ENCODE results near the gene SCAF1. TPM values are rescaled to one million over a fixed set of nuclear protein-coding genes. Genes with fewer than 3 reads are reported as not detected.

Gene SCAF1
- total RNA-seq, 1 experiment from 2014 or later, result 103 TPM

GRCh38 chr19:49704888-49705642, 63.1 kb downstream of the SCAF1 start:
- Mint-ChIP-seq H3K9me3 (no peaks in the 10 kb centered on the region), H3K36me3 (peaks cover 31% of the 10 kb centered on the region), H3K4me3 (no peak overlapping the region), H3K4me1 (no peaks in the 10 kb centered on the region), H3K27ac (no peak overlapping the region), H3K27me3 (ENCODE audit: low read depth) (no peaks in the 10 kb centered on the region)
- no peak for DNase-seq (ENCODE audit: low spot score)
- TF ChIP-seq RELA (CRISPR knock-in tag; IDR thresholded peaks at IDR 0.05; ENCODE audit: borderline replicate concordance) (no peak), TEAD1 (CRISPR knock-in tag; IDR thresholded peaks at IDR 0.05) (no peak), ZSCAN18 (CRISPR knock-in tag; IDR thresholded peaks at IDR 0.05) (no peak), NR2C2 (CRISPR knock-in tag; IDR thresholded peaks at IDR 0.05) (no peak), E2F1 (CRISPR knock-in tag; IDR thresholded peaks at IDR 0.05) (no peak)
- TF ChIP-seq, protein P1, sequence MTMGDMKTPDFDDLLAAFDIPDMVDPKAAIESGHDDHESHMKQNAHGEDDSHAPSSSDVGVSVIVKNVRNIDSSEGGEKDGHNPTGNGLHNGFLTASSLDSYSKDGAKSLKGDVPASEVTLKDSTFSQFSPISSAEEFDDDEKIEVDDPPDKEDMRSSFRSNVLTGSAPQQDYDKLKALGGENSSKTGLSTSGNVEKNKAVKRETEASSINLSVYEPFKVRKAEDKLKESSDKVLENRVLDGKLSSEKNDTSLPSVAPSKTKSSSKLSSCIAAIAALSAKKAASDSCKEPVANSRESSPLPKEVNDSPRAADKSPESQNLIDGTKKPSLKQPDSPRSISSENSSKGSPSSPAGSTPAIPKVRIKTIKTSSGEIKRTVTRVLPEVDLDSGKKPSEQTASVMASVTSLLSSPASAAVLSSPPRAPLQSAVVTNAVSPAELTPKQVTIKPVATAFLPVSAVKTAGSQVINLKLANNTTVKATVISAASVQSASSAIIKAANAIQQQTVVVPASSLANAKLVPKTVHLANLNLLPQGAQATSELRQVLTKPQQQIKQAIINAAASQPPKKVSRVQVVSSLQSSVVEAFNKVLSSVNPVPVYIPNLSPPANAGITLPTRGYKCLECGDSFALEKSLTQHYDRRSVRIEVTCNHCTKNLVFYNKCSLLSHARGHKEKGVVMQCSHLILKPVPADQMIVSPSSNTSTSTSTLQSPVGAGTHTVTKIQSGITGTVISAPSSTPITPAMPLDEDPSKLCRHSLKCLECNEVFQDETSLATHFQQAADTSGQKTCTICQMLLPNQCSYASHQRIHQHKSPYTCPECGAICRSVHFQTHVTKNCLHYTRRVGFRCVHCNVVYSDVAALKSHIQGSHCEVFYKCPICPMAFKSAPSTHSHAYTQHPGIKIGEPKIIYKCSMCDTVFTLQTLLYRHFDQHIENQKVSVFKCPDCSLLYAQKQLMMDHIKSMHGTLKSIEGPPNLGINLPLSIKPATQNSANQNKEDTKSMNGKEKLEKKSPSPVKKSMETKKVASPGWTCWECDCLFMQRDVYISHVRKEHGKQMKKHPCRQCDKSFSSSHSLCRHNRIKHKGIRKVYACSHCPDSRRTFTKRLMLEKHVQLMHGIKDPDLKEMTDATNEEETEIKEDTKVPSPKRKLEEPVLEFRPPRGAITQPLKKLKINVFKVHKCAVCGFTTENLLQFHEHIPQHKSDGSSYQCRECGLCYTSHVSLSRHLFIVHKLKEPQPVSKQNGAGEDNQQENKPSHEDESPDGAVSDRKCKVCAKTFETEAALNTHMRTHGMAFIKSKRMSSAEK (CRISPR knock-in tag; IDR thresholded peaks at IDR 0.05; ENCODE audit: borderline replicate concordance), result no peak
- ChIA-PET POLR2A (no interaction called here), CTCF (no interaction called here)
- no peak for ATAC-seq

- H3K36me3 Mint-ChIP-seq, result peaks cover 39% of the 10 kb centered on the region
- POLR2A ChIA-PET, result no interaction called here
- H3K27ac Mint-ChIP-seq, result no peak overlapping the region
These were observed 63.9 kb downstream of the SCAF1 start for GRCh38 chr19:49705919-49706318.

More at GRCh38 chr19:49705919-49706318, 63.9 kb downstream of the SCAF1 start:
- no peaks in the 10 kb centered on the region for H3K4me1 Mint-ChIP-seq
- no peaks in the 10 kb centered on the region for H3K27me3 Mint-ChIP-seq (ENCODE audit: low read depth)
- ATAC-seq (no peak), DNase-seq (ENCODE audit: low spot score) (no peak)
- CTCF ChIA-PET, result no interaction called here
- no peak overlapping the region for H3K4me3 Mint-ChIP-seq
- TF ChIP-seq ELF4 (CRISPR knock-in tag; IDR thresholded peaks at IDR 0.05; ENCODE audit: low read depth) (no peak), ESRRA (CRISPR knock-in tag; IDR thresholded peaks at IDR 0.05; ENCODE audit: borderline replicate concordance) (no peak), CTCF (IDR thresholded peaks at IDR 0.05) (no peak), JUN (CRISPR knock-in tag; IDR thresholded peaks at IDR 0.05) (no peak), ZNF317 (CRISPR knock-in tag; IDR thresholded peaks at IDR 0.05; ENCODE audit: borderline replicate concordance, low read depth) (no peak), TEAD4 (CRISPR knock-in tag; IDR thresholded peaks at IDR 0.05) (no peak), FOXP4 (CRISPR knock-in tag; IDR thresholded peaks at IDR 0.05) (no peak), HMGA2 (CRISPR knock-in tag; IDR thresholded peaks at IDR 0.05) (no peak), E2F1 (CRISPR knock-in tag; IDR thresholded peaks at IDR 0.05) (no peak)
- TF ChIP-seq, protein P2, sequence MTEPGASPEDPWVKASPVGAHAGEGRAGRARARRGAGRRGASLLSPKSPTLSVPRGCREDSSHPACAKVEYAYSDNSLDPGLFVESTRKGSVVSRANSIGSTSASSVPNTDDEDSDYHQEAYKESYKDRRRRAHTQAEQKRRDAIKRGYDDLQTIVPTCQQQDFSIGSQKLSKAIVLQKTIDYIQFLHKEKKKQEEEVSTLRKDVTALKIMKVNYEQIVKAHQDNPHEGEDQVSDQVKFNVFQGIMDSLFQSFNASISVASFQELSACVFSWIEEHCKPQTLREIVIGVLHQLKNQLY (CRISPR knock-in tag; IDR thresholded peaks at IDR 0.05), result no peak
- TF ChIP-seq, protein P3, sequence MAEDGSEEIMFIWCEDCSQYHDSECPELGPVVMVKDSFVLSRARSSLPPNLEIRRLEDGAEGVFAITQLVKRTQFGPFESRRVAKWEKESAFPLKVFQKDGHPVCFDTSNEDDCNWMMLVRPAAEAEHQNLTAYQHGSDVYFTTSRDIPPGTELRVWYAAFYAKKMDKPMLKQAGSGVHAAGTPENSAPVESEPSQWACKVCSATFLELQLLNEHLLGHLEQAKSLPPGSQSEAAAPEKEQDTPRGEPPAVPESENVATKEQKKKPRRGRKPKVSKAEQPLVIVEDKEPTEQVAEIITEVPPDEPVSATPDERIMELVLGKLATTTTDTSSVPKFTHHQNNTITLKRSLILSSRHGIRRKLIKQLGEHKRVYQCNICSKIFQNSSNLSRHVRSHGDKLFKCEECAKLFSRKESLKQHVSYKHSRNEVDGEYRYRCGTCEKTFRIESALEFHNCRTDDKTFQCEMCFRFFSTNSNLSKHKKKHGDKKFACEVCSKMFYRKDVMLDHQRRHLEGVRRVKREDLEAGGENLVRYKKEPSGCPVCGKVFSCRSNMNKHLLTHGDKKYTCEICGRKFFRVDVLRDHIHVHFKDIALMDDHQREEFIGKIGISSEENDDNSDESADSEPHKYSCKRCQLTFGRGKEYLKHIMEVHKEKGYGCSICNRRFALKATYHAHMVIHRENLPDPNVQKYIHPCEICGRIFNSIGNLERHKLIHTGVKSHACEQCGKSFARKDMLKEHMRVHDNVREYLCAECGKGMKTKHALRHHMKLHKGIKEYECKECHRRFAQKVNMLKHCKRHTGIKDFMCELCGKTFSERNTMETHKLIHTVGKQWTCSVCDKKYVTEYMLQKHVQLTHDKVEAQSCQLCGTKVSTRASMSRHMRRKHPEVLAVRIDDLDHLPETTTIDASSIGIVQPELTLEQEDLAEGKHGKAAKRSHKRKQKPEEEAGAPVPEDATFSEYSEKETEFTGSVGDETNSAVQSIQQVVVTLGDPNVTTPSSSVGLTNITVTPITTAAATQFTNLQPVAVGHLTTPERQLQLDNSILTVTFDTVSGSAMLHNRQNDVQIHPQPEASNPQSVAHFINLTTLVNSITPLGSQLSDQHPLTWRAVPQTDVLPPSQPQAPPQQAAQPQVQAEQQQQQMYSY (CRISPR knock-in tag; IDR thresholded peaks at IDR 0.05), result no peak
- no peaks in the 10 kb centered on the region for H3K9me3 Mint-ChIP-seq
